ENCODE measurements around the gene BTD. TPM values are rescaled to one million over a fixed set of nuclear protein-coding genes. Genes with fewer than 3 reads are reported as not detected.
A peak's percentile ranks its signal among the peaks of the same experiment; 100 is the strongest.
"Not testable (repeated sequence)": the region's sequence is repeated elsewhere in the genome, so short reads cannot be mapped to it uniquely, and the experiment has no call there.

The BTD gene
- polyA plus RNA-seq, 5 donors: 12.2 to 18.5 (median 15.9) TPM

DNA sequence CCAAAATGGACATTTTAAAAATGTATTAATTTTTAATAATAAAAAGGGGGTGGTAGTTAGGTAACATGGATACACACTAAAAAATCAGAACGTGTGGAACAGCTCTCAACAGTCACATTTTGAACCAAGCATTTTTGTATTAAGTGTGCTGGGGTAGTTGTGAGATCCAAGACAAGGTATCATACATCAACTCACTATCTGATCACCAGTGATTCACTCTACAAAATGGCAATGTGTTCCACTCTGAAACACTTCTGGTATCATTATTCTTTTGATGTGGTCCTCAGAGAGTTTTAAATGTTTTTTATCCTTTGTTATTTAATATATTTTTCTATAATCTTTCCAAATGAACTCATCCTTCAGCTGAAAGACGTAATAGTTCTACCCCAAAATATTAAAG is 5.6 kb upstream of the BTD start:
- DNase-seq: no peak

- no peak for DNase-seq
Measured at GRCh38 chr3:15601046-15601398, 523 bp upstream of the BTD start.

DNA sequence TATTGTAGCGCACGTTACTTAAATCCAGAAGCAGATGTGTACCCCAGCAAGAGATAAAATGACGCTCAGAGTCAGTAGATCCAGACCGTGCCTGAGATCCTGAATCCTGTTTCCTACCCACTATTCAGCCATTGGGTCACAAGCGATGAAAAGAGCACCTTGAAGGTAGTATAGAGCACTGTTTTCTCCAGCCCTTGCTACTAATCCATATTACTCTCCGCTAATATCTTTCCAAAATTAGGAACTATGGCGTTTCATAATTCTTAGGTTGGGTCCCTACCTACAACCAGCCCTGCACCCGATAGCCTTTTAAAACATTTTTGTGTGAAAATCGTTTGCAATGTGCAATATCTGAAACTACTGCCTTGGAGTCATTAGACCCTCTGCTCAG is 596 bp downstream of the BTD start:
- no peak for DNase-seq

DNA sequence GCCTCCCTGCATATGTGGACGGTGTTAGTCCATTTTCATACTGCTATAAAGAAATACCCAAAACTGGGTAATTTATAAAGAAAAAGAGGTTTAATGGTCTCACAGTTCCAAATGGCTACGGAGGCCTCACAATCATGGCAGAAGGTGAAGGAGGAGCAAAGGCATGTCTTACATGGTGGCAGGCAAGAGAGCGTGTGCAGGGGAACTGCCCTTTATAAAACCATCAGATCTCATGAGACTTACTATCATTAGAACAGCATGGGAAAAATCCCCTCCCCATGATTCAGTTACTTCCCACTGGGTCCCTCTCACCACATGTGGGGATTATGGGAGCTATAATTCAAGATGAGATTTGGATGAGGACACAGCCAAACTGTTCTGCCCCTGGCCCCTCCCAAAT is 1.3 kb downstream of the BTD start:
- not testable (repeated sequence) for DNase-seq

DNA sequence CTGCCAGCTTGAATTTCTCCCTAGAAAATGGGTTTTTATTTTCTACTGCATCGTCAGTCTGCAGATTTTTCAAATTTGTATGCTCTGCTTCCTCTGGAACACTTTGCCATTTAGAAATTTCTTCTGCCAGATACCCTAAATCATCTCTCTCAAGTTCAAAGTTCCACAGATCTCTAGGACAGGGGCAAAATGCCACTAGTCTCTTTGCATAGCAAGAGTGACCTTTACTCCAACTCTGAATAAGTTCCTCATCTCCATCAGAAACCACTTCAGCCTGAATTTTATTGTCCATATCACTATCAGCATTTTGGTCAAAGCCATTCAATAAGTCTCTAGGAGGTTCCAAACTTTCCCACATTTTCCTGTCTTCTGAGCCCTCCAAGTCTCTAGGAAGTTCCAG is 3.0 kb downstream of the BTD start:
- not testable (repeated sequence) for DNase-seq

DNA sequence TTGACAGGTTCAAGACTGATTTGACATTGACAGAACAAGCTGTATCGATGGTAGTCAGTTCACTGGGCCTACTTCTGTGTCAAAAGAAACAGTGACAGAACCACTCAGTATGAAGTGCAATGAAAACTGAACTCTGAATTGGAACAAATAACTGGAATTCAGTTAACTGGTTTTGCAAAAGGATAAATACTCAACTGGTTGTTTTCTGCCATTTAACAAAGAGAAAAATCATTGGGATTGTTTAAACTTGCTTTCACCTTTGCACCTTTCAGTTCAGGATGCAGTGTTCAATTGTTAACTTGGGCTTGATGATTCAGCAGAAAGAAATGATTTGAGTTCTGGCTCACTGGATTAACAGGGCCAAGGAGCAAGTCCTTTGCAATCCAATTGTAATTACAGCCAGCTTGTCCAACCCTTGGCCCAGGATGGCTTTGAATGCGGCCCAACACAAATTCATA is 4.9 kb downstream of the BTD start:
- no peak for DNase-seq

DNA sequence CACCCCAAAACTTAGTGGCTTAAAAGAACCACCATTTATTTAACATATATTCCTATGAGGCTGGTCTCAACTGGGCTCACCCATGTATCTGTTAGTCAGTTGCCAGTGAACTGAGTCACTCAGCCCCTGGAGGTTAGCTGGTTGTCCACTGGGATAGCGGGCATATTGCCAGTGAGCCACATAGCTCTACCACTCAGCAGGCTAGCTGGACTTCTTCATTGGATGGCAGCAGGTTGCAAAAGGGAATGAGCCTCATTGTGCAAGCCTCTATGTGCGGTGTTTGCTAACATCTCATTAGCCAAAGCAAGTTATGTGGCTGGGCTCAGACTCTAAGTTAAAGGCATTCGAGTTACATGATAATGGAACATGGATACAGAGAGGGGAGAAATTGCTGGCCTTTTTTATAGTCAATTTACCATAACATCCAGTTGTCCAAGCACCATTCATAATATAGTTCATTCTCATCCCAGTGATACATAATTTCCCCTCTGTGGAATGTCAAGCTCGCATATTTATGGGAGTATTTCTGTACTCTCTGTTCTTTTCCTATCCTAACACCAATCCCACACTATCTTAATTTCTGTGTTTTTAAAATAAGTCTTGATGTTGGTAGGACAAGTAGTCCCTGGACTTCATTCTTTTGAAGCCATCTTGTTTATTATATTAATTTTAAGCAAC is 8.7 kb downstream of the BTD start:
- DNase-seq: no peak

DNA sequence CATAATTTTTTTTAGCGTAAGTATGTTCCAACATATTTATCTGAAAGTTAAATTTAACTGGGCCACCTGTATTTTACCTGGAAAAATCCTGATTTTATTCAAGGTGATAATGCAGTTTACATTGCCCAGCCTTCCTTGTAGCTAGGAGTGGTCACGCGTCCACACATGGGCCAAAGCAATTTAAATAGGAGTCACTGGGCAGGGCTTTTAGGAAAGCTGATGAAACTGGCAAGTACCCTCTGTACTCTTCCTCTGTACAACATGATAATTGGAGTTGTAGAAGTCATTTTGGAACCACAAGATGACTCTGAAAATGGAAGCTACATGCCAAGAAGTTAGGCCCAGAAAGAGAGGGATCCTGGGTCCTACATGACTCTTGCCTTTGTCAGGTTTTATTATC is 9.5 kb downstream of the BTD start:
- no peak for DNase-seq

- DNase-seq: no peak
Measured at GRCh38 chr3:15612001-15612400, 10.5 kb downstream of the BTD start.

GRCh38 chr3:15614958-15615357 is 13.4 kb downstream of the BTD start:
- no peak for DNase-seq

- DNase-seq: no peak
Measured at GRCh38 chr3:15616053-15616452, 14.5 kb downstream of the BTD start.

DNA sequence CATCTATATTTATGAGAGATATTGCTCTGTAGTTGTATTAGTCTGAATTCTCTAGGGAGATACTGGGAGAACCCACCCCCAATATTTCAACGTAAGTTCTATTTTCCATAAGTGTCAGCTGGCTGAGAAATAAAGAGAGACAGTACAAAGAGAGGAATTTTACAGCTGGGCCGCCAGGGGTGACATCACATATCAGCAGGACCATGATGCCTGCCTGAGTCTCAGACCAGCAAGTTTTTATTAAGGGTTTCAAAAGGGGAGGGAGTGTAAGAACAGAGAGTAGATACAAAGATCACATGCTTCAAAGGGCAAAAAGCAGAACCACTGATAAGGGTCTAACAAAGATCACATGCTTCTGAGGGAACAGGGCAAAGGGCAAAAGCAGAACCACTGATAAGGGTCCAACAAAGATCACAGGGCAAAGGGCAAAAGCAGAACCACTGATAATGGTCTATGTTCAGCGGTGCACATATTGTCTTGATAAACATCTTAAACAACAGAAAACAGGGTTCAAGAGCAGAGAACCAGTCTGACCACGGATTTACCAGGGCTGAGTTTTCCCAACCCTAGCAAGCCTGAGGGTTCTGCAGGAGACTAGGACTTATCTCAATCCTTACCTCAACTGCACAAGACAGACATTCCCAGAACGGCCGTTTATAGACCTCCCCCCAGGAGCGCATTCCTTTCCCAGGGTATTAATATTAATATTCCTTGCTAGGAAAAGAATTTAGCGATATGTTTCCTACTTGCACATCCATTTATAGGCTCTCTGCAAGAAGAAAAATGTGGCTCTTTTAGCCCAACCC is 18.3 kb downstream of the BTD start:
- DNase-seq: not testable (repeated sequence)

- no peak for DNase-seq
Measured at GRCh38 chr3:15623535-15624440, 22.2 kb downstream of the BTD start.

DNA sequence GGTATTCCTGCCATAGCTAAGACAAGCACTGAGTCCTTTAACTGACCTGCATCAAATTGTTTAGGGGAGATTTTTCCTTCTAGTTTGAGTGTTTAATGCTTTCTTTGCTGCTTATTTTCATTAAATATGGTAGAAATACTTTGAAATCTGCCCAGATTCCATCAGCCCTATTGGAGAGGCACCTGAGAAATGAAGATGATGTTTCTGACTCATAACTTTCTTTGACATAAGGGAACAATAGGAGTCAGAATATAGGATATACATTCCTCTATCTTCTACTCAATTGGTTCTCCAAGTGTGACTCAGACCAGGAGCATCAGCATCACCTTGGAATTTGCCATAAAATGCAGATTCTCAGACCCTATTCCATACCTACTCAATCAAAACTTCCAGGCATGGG is 27.4 kb downstream of the BTD start:
- DNase-seq: no peak

DNA sequence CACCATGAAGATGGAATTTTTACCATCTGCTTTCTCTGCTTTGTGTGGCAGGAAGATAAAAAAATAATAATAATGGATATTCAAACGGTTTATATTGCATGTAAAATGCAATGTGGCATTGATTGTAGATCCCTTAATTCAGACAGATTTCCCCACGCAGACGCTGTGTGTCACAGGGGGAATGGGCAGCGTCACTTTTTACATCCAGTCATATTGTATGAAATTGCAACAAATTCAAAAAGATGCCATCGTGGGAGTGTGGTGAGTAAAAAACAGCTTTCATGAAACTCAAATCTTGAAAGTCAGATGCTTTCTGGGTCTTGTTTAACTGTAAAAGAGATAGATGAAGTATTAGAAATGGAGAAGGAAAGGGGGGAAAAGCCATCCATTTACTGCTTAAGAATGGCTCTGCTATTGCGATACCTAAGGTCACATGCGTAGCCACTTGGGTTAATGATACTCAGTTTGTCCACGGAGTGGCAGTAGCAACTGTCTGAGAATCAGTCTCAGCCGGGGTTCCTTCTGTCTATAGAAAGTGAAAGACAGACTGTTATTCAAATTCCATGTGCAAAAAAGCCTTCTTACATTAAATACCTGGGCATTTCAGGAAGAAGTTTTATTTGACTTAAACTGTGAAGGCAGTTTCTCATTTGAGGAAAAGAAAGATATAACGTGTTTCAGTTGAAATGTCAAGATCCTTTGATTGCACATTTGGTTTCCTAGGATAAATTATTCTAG is 28.5 kb downstream of the BTD start:
- peak; percentile 47 to 73 for DNase-seq

GRCh38 chr3:15630646-15631350 is 29.3 kb downstream of the BTD start:
- DNase-seq: peak; percentile 47 to 61

DNA sequence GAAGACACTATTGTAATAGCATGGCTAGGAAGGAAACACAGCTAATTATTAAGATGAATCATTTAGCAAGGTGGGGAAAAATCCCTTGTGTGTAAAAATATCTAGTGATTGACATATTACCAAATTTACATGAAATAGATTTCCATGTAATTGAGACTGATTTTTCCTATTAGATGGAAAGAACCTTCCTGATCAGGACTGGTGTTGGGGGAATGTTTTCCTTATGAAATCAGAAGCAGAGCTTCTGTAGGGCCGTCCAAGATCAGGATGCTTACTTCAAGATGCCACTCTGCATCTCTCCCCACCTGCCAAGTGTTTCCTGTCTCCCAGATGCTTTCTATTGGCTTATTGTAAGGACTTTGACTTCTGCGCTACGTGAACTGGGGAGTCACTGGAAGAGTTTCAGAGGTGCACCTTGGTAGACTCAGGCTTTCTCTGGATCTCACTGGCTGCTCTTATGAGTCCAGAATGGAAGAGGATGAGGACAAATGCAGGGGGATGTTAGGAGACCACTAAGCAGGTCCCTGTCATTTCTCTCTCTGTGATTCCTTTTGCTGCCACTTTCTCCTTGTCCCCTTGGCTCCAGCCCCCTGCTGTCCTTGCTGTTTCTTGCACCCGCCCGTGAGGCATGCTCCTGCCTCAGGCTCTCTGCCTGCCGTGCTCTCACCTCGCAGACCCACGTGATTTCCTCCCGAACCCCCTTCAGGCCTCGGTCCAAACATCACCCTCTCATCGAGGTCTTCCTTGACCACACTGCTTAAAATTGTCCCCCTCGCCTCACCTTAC is 30.1 kb downstream of the BTD start:
- no peak for DNase-seq

GRCh38 chr3:15632212-15632580 is 30.7 kb downstream of the BTD start:
- no peak for DNase-seq

- DNase-seq: no peak
Measured at GRCh38 chr3:15633159-15633558, 31.6 kb downstream of the BTD start.

Measured in right lung (tissue), 5 donors.